HUES64 (cell line): Measurements from ENCODE around the gene RAB3C.

Experiments
- H3K27ac ChIP-seq: 2 replicates; pipeline ENCODE4 v1.7.0; 2013; ENCODE audit warnings: low read depth, low read length, inconsistent platforms
- H3K27me3 ChIP-seq: 2 replicates; pipeline ENCODE4 v1.6.1; 2013; ENCODE audit warnings: mild to moderate bottlenecking, low read length; ENCODE audit not compliant: insufficient read depth
- H3K36me3 ChIP-seq: 2 replicates; pipeline ENCODE4 v1.6.1; 2013; ENCODE audit warnings: mild to moderate bottlenecking, low read length; ENCODE audit not compliant: insufficient read depth
- H3K4me1 ChIP-seq: 2 replicates; pipeline ENCODE4 v1.6.1; 2013; ENCODE audit warnings: mild to moderate bottlenecking, low read length, moderate library complexity; ENCODE audit not compliant: insufficient read depth
- H3K4me3 ChIP-seq: 2 replicates; pipeline ENCODE4 v1.5.1; 2013; ENCODE audit warnings: mild to moderate bottlenecking, low read length, moderate library complexity
- H3K9ac ChIP-seq: 2 replicates; pipeline ENCODE4 v1.6.1; 2013; ENCODE audit warnings: mild to moderate bottlenecking, low read depth, low read length
- H3K9me3 ChIP-seq: 2 replicates; pipeline ENCODE4 v1.6.1; 2013; ENCODE audit warnings: low read depth, low read length; ENCODE audit not compliant: insufficient read depth
- WGBS: fragments of 150-250, 120-280 bp; methylation state at CpG from one replicate; pipeline ENCODE4 v1.1.7; 2013; ENCODE audit warnings: missing lambda C conversion rate; 5-methylcytosine and 5-hydroxymethylcytosine counted together

RAB3C gene

DNA sequence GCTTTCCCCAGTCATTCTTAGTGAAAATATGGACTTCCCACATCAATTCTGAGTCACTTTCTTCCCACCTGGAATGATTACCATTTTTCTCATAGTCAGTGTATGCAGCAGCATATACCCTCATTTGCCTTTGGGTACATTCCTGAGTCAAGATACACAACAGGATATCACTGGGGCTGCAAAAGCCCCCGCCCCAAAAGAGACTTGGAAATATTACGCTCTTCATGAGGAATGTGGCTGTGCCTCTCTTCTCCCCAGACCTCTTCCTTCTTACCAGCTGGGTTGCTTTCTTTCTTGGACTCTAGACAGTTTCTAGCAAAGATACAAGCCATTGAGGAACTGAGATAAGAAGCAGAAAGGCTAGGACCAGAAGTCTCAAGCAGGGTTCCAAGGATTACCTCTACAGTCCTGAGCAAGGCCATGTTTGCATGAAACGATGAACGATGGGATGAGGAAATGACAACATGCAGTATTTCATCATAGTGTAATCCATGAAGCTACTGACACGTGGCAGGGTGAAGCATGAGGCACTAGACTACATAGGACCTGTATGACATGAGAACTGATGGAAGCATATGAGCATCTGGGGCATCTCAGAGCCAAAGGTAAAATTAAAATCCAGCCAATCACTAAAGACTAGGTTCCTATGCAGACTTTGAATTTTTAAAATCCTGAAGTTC is 218.1 kb downstream of the RAB3C start:
- 95% methylated on average over 5 of the region's 5 CpGs for WGBS
- H3K27ac ChIP-seq, result no peak overlapping the region
- peaks cover 7% of the 10 kb centered on the region for H3K4me1 ChIP-seq
- H3K4me3 ChIP-seq, result no peak overlapping the region
- H3K36me3 ChIP-seq, result no peaks in the 10 kb centered on the region
- no peaks in the 10 kb centered on the region for H3K9me3 ChIP-seq
- no peaks in the 10 kb centered on the region for H3K27me3 ChIP-seq
- no peak overlapping the region for H3K9ac ChIP-seq

DNA sequence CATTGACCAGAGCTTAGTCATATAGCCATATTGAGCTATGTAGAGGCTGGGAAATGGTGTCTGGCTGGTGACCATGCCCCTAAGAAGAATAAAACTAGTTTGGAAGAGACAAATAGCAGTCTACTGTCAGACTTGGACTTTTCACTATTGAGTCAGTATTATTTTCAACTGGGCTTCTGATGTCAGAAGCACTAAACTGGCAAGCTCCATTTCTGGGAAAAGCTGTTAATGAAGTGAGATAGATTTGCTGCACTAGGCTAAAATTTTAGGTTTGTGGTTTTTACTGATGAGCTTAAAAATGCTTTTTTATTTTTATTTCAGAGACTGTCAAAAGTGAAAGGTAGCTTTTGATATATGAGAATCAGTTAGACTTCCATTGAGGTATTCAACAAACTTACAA is 220.2 kb downstream of the RAB3C start:
- Histone ChIP-seq H3K9me3 (no peaks in the 10 kb centered on the region), H3K4me3 (no peak overlapping the region), H3K36me3 (no peaks in the 10 kb centered on the region), H3K9ac (no peak overlapping the region), H3K4me1 (peaks cover 7% of the 10 kb centered on the region), H3K27me3 (no peaks in the 10 kb centered on the region), H3K27ac (no peak overlapping the region)

DNA sequence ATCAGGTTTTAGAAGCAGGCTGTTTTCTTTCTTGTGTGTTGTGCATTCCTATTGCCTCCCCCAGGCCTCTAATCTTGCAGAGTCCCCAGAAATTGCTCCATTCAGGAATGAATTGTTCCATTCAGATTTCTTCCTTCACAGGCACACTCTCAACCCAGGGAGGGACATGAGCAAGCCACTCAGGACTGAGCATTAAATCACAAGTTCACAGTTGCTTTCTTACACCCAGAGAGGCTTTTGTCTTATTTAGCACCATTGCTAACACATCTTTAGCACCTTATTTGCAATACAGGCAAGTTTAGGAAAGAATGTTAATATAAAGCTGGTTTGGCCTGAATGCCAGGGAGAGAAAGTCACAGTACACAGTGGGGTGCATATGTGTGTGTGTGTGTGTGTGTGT is 221.4 kb downstream of the RAB3C start:
- Histone ChIP-seq H3K4me3 (no peak overlapping the region), H3K9me3 (no peaks in the 10 kb centered on the region), H3K27ac (no peak overlapping the region), H3K36me3 (no peaks in the 10 kb centered on the region), H3K27me3 (no peaks in the 10 kb centered on the region), H3K9ac (no peak overlapping the region), H3K4me1 (peaks cover 7% of the 10 kb centered on the region)

DNA sequence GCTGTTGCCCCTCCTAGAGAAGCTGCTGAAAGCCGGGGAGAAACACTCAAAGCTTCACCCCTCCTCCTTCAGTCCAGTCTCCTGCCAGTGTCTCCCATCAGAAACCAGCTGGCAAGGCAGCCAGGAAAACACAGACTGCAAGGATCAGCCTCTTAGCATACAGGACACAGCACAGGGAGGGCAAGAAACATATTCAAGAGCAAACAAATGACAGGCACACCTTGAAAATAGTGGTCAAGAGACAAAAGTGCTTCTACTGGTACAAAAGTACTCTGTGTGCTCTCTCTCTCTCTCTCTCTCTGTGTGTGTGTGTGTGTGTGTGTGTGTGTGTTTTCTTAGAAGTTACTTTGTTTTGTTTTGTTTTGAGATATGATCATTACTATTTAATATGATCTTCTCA is 227.2 kb downstream of the RAB3C start:
- H3K4me3 ChIP-seq, result no peak overlapping the region
- no peaks in the 10 kb centered on the region for H3K4me1 ChIP-seq
- H3K36me3 ChIP-seq, result no peaks in the 10 kb centered on the region
- H3K9ac ChIP-seq, result no peak overlapping the region
- no peaks in the 10 kb centered on the region for H3K27me3 ChIP-seq
- 69% methylated on average over 1 of the region's 1 CpG for WGBS
- no peaks in the 10 kb centered on the region for H3K9me3 ChIP-seq
- no peak overlapping the region for H3K27ac ChIP-seq

DNA sequence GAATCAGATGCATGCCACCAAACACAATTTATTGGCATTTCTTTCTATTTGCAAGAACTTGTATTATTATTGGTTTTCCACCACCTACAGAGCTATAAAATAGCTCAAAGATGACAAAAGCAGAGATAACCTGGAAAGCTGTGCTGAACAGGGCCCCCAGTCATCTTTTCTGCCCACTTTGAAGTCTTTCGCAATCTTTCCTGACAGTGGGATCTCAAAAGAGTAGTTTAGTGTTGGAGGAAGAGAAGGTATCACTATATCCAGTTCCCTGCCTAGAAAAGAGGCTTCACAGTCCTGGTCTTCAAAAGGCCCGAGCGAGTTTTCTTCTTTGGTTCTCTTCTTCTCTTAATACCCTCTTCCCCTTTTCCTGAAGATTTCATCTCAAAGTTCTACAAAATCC is 231.0 kb downstream of the RAB3C start:
- Histone ChIP-seq H3K9ac (no peak overlapping the region), H3K9me3 (no peaks in the 10 kb centered on the region), H3K4me3 (no peak overlapping the region), H3K36me3 (no peaks in the 10 kb centered on the region), H3K4me1 (no peaks in the 10 kb centered on the region), H3K27ac (no peak overlapping the region), H3K27me3 (no peaks in the 10 kb centered on the region)
- WGBS, result 98% methylated on average over 3 of the region's 3 CpGs

DNA sequence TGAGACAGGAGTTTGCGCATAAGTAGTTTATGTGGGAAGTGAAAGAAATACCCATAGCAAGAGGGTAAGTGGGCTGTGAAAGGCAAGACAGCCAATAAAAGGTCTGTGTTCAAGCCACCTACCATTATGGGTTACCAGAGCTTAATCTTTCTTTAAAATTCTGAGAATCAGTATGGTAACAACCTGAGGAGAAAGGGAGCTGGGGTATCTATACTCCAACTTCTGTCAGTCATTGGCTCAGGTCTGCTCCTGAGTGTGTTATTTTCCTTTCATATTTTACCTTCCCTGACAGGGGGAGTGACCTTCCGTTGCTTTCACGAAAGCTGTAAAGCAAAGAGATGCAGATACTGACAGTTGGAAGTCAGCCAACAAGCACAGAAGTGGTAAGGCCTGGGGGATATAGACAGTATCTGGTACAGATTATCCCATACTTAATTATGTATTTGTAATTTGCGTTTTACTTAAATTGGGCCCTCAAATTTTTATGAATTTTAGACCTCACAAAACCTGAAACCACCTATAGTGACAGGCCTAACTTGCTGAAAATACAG is 233.4 kb downstream of the RAB3C start:
- H3K9me3 ChIP-seq, result no peaks in the 10 kb centered on the region
- WGBS, result 92% methylated on average over 3 of the region's 4 CpGs
- H3K9ac ChIP-seq, result no peak overlapping the region
- H3K4me3 ChIP-seq, result no peak overlapping the region
- no peaks in the 10 kb centered on the region for H3K36me3 ChIP-seq
- H3K27ac ChIP-seq, result no peak overlapping the region
- no peaks in the 10 kb centered on the region for H3K4me1 ChIP-seq
- H3K27me3 ChIP-seq, result no peaks in the 10 kb centered on the region

DNA sequence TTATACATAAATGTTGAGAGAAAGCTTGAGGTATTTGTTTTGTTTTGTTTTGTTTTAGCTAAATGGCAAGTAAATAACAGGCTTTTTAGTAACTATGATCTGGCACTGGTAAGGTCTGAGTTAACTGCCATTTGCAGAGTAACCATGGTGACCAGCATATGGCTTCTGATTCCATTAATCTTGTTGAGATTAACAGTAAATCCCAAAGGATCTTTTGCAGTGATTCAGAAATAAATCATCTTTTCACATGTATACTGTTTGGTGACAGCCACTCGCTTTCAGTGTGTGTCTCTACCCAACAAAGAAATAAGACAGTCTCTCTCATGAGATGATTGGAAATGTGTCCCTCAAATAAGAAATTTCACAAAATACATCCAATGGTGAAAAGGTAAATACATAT is 235.6 kb downstream of the RAB3C start:
- H3K27me3 ChIP-seq, result no peaks in the 10 kb centered on the region
- no peak overlapping the region for H3K9ac ChIP-seq
- no peak overlapping the region for H3K4me3 ChIP-seq
- H3K36me3 ChIP-seq, result no peaks in the 10 kb centered on the region
- WGBS, result 86% methylated on average over 1 of the region's 1 CpG
- H3K4me1 ChIP-seq, result no peaks in the 10 kb centered on the region
- no peaks in the 10 kb centered on the region for H3K9me3 ChIP-seq
- H3K27ac ChIP-seq, result no peak overlapping the region

DNA sequence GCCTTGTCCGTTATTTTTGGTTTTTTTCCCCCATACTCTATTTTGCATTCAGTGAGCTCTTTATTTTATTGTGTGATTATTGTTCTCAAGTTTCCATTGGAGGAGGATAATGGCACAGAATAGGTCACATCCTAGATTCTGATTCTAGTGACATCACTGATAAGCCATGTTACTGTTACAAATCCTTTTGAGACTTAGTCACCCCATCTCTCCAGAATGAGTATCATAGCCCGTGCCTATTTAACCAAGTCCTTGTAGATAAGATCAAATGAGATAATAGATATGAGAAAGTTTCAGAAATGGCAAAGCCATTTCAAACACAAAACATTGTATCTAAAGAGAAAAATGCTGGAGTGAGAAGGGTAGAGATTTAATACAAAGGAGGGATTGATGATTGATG is 242.6 kb downstream of the RAB3C start:
- 100% methylated on average over 1 of the region's 2 CpGs for WGBS
- Histone ChIP-seq H3K36me3 (no peaks in the 10 kb centered on the region), H3K4me1 (no peaks in the 10 kb centered on the region), H3K9ac (no peak overlapping the region), H3K27me3 (no peaks in the 10 kb centered on the region), H3K4me3 (no peak overlapping the region), H3K9me3 (no peaks in the 10 kb centered on the region), H3K27ac (no peak overlapping the region)

DNA sequence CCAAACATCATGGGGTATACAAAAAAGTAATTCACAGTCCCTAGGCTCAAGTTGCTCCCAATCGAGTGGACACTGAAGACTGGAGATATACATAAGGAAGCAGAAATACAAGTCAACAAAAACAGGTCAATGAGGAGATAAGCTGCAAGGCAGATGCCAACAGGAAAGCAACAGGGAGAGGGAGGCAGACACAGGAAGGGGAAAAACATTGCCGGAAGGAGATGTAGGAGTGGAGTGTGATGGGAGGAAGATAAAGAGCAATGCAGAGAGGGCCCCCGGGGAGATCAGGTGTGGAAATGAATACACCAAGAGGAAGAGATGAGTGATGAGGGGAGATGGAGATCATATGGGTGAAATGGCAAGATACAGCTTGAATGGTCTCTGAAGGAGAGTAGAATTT is 243.0 kb downstream of the RAB3C start:
- Histone ChIP-seq H3K9ac (no peak overlapping the region), H3K9me3 (no peaks in the 10 kb centered on the region), H3K27me3 (no peaks in the 10 kb centered on the region), H3K36me3 (no peaks in the 10 kb centered on the region), H3K4me3 (no peak overlapping the region), H3K27ac (no peak overlapping the region), H3K4me1 (no peaks in the 10 kb centered on the region)
- WGBS, result 88% methylated on average over 3 of the region's 3 CpGs

DNA sequence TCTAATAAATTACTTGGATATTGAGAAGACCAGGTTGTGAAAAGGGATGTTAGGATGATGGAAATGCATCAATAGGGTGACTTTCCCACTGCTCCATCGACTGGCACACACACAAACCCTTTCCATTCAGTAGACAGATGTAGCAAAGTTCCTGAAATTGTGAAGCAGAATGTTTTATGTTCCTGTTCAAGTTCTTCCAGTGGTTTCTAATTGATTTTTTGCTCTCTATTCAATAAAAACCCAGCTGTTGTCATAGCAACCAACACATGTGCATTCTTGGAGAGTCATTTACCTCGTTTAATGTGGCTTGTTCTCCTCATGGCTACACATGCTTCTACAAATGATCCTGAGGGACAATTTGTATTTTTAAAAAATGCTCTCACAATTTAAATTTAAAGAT is 244.6 kb downstream of the RAB3C start:
- H3K27me3 ChIP-seq, result no peaks in the 10 kb centered on the region
- H3K4me1 ChIP-seq, result no peaks in the 10 kb centered on the region
- no peak overlapping the region for H3K4me3 ChIP-seq
- H3K9ac ChIP-seq, result no peak overlapping the region
- no peak overlapping the region for H3K27ac ChIP-seq
- 89% methylated on average over 2 of the region's 2 CpGs for WGBS
- H3K9me3 ChIP-seq, result no peaks in the 10 kb centered on the region
- no peaks in the 10 kb centered on the region for H3K36me3 ChIP-seq

DNA sequence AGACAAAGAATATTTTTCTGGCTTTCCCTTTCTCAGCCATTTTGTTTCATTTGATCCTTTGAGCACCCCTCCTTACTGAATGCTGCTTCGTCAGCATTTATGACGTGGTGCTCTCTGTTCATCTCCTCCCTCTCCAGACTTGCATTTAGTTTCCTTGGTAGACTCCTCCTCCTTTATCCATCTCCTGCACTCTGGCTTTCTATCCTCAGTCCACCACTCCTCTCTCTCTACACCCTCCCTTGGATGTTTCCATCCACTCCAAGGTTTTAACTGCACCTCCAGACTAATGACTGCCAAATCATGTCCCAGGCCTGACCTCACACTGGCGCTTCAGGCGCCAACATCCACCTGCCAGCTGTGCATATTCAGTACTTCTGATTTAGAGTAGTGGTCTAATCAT is 245.4 kb downstream of the RAB3C start:
- Histone ChIP-seq H3K9ac (no peak overlapping the region), H3K9me3 (no peaks in the 10 kb centered on the region), H3K36me3 (no peaks in the 10 kb centered on the region), H3K27ac (no peak overlapping the region), H3K27me3 (no peaks in the 10 kb centered on the region), H3K4me3 (no peak overlapping the region), H3K4me1 (no peaks in the 10 kb centered on the region)
- WGBS, result 87% methylated on average over 4 of the region's 4 CpGs
